K562 (cell line): ENCODE data around the gene SCAP. TPM values are rescaled to one million over a fixed set of nuclear protein-coding genes. Genes with fewer than 3 reads are reported as not detected.

Experiments
- NKRF ChIP-seq: fragments of 450-650 bp; IDR thresholded peaks from 2 replicates; pipeline ENCODE4 v1.6.1; 2016; ENCODE audit warnings: borderline replicate concordance
- STAT5A ChIP-seq: IDR thresholded peaks from 2 replicates; pipeline ENCODE4 v1.6.1; 2012; ENCODE audit warnings: low read length, inconsistent platforms, borderline replicate concordance
- ZBTB40 ChIP-seq, 2 experiments: fragments of 450-650 bp in 1 of 2; sonication (generic) in 1 of 2; formaldehyde crosslinking in 1 of 2; IDR thresholded peaks; 2 replicates each; pipeline versions ENCODE4 v1.7.1 to v1.9.0; 2016 to 2022; ENCODE audit warnings: inconsistent platforms in 1 of 2, mild to moderate bottlenecking in 1 of 2, missing genetic modification reagents in 1 of 2
- ZFPM2 ChIP-seq: fragments of 250-450 bp; sonication (Bioruptor Pico); IDR thresholded peaks from 2 replicates; pipeline ENCODE4 v1.5.1; 2022; ENCODE audit warnings: mild to moderate bottlenecking
- ZNF318 ChIP-seq, 2 experiments: fragments of 450-650 bp; IDR thresholded peaks; 2 replicates each; pipeline ENCODE4 v1.6.1; 2016; ENCODE audit warnings: mild to moderate bottlenecking in 2 of 2, borderline replicate concordance in 1 of 2, low read depth in 1 of 2, moderate library complexity in 1 of 2
- polyA plus RNA-seq, 8 experiments: library from polyadenylated mRNA; depleted of rRNA in 4 of 8; stranded (reverse) in 5 of 8; unstranded in 3 of 8; fragments of >200 nt; fragmentation: Nextera tagmentation in 2 of 8; fragmentation: Illumina TruSeq in 1 of 8; extraction: Ambion mirVana in 2 of 8; extraction: Trizol in 1 of 8; gene quantifications; 2 replicates each; pipeline versions ENCODE4 v1.2.1 to v1.2.3, GENCODE V29; 2011 to 2014; ENCODE audit warnings: inconsistent platforms in 1 of 8, missing spikeins in 1 of 8
- total RNA-seq, 7 experiments: library from RNA; depleted of rRNA in 6 of 7; stranded (reverse); fragments of >200 nt in 6 of 7; fragmentation: Illumina TruSeq in 2 of 7; extraction: Trizol in 2 of 7; gene quantifications; 2 replicates each; pipeline versions ENCODE4 v1.2.1 to v1.2.3, GENCODE V29; 2011 to 2021; ENCODE audit warnings: low replicate concordance in 1 of 7

SCAP gene
- total and polyA plus RNA-seq, 9 of the 15 experiments (the other 6 are each of a cell fraction or from before 2014, with no cell fraction given) = 2.6 to 104 (median 37.8) TPM

- no peak for TF ChIP-seq ZNF318 (IDR thresholded peaks at IDR 0.05; ENCODE audit: borderline replicate concordance in 1 of 2, low read depth in 1 of 2)
- TF ChIP-seq NKRF = no peak
- no peak for TF ChIP-seq STAT5A
- no peak for TF ChIP-seq ZBTB40 (IDR thresholded peaks at IDR 0.05)
- no peak for TF ChIP-seq ZBTB40 (CRISPR knock-in tag; IDR thresholded peaks at IDR 0.05)
- no peak for TF ChIP-seq ZFPM2 (CRISPR knock-in tag)
Measured at GRCh38 chr3:47414666-47415587, 60.8 kb downstream of the SCAP start (continued).
